HG02763 (cell line): Measurements from ENCODE around the gene PHACTR2.
"Not testable (repeated sequence)": the region's sequence is repeated elsewhere in the genome, so short reads cannot be mapped to it uniquely, and the experiment has no call there.

ENCODE experiments used
- ATAC-seq: cut with Tn5 transposase; IDR thresholded peaks from one replicate; pipeline ENCODE4 v1.9.1; 2021; ENCODE audit warnings: mild to moderate bottlenecking, moderate library complexity; ENCODE audit not compliant: unreplicated experiment

Gene PHACTR2

GRCh38 chr6:143677891-143678791 is at the start of gene PHACTR2:
Gene PHACTR2 (plus strand): TSS chr6:143677965. CDS start chr6:143678164, 199 bp downstream.
- ATAC-seq: no peak

GRCh38 chr6:143629104-143630080 is 48.4 kb upstream of the PHACTR2 start:
- ATAC-seq: no peak

GRCh38 chr6:143631196-143631595 is 46.6 kb upstream of the PHACTR2 start:
- ATAC-seq: not testable (repeated sequence)

- no peak for ATAC-seq
Observed at GRCh38 chr6:143632894-143633293, 44.9 kb upstream of the PHACTR2 start.

- ATAC-seq: no peak
Observed at GRCh38 chr6:143634486-143634885, 43.3 kb upstream of the PHACTR2 start.

- ATAC-seq: no peak
Observed at GRCh38 chr6:143637691-143638090, 40.1 kb upstream of the PHACTR2 start.

- ATAC-seq: no peak
Observed at GRCh38 chr6:143642403-143642802, 35.4 kb upstream of the PHACTR2 start.

- ATAC-seq: no peak
Observed at GRCh38 chr6:143647191-143647590, 30.6 kb upstream of the PHACTR2 start.

- no peak for ATAC-seq
Observed at GRCh38 chr6:143647732-143648131, 30.0 kb upstream of the PHACTR2 start.

GRCh38 chr6:143649319-143649718 is 28.4 kb upstream of the PHACTR2 start:
- ATAC-seq: not testable (repeated sequence)

GRCh38 chr6:143651328-143651727 is 26.4 kb upstream of the PHACTR2 start:
- ATAC-seq: not testable (repeated sequence)

GRCh38 chr6:143652841-143653331 is 24.9 kb upstream of the PHACTR2 start:
- ATAC-seq: no peak

GRCh38 chr6:143655541-143655940 is 22.2 kb upstream of the PHACTR2 start:
- ATAC-seq: no peak

GRCh38 chr6:143656026-143656425 is 21.7 kb upstream of the PHACTR2 start:
- no peak for ATAC-seq

GRCh38 chr6:143657809-143658208 is 20.0 kb upstream of the PHACTR2 start:
- ATAC-seq: no peak

GRCh38 chr6:143660170-143660569 is 17.6 kb upstream of the PHACTR2 start:
- ATAC-seq: not testable (repeated sequence)

- no peak for ATAC-seq
Observed at GRCh38 chr6:143664171-143664570, 13.6 kb upstream of the PHACTR2 start.

- not testable (repeated sequence) for ATAC-seq
Observed at GRCh38 chr6:143666007-143666406, 11.8 kb upstream of the PHACTR2 start.

GRCh38 chr6:143669483-143669882 is 8.3 kb upstream of the PHACTR2 start:
- ATAC-seq: not testable (repeated sequence)

GRCh38 chr6:143673669-143674068 is 4.1 kb upstream of the PHACTR2 start:
- no peak for ATAC-seq
